HepG2 (cell line): ENCODE data around the gene TMEM253. TPM values are rescaled to one million over a fixed set of nuclear protein-coding genes. Genes with fewer than 3 reads are reported as not detected.

Experiments used
- CBX2 ChIP-seq, 2 experiments: fragments of 200-600 bp in 1 of 2; sonication (generic); formaldehyde crosslinking in 1 of 2; IDR thresholded peaks; 2 replicates each; pipeline versions ENCODE4 v1.7.0 to v1.8.1; 2018 to 2022; ENCODE audit warnings: low read depth in 2 of 2, low read length in 1 of 2, mild to moderate bottlenecking in 1 of 2, missing genetic modification reagents in 1 of 2
- ETV5 ChIP-seq: IDR thresholded peaks from 2 replicates; pipeline ENCODE4 v1.6.1; 2018; ENCODE audit warnings: missing biosample characterization, missing genetic modification reagents, inconsistent platforms, borderline replicate concordance
- GABPB1 ChIP-seq: IDR thresholded peaks from 2 replicates; pipeline ENCODE4 v1.6.1; 2016; ENCODE audit warnings: mild to moderate bottlenecking, missing genetic modification reagents, moderate library complexity, missing compliant biosample characterization
- HDAC2 ChIP-seq: sonication (generic); formaldehyde crosslinking; IDR thresholded peaks from 2 replicates; pipeline ENCODE4 v1.4.0; 2020; ENCODE audit warnings: missing genetic modification reagents
- MIXL1 ChIP-seq: IDR thresholded peaks from 2 replicates; pipeline ENCODE4 v1.6.1; 2016
- NFYC ChIP-seq: IDR thresholded peaks from 2 replicates; pipeline ENCODE4 v1.6.1; 2016; ENCODE audit warnings: missing genetic modification reagents, missing compliant biosample characterization
- NR1H2 ChIP-seq: sonication (generic); formaldehyde crosslinking; IDR thresholded peaks from 2 replicates; pipeline ENCODE4 v1.8.1; 2022; ENCODE audit warnings: low read depth, missing genetic modification reagents, borderline replicate concordance
- ZKSCAN8 ChIP-seq: IDR thresholded peaks from 2 replicates; pipeline ENCODE4 v1.6.1; 2016; ENCODE audit warnings: borderline replicate concordance, missing genetic modification reagents, missing compliant biosample characterization
- ZNF275 ChIP-seq: sonication (generic); formaldehyde crosslinking; IDR thresholded peaks from 2 replicates; pipeline ENCODE4 v1.8.0; 2022; ENCODE audit warnings: missing genetic modification reagents, mild to moderate bottlenecking, inconsistent platforms, borderline replicate concordance
- ZNF83 ChIP-seq: sonication (generic); formaldehyde crosslinking; IDR thresholded peaks from 2 replicates; pipeline ENCODE4 v1.4.0; 2020; ENCODE audit warnings: missing genetic modification reagents, mild to moderate bottlenecking, borderline replicate concordance
- polyA plus RNA-seq, 8 experiments: library from polyadenylated mRNA; depleted of rRNA in 3 of 8; stranded (reverse) in 7 of 8; unstranded in 1 of 8; fragments of >200 nt; fragmentation: Illumina TruSeq in 4 of 8; extraction: Trizol in 4 of 8; gene quantifications; 2 replicates each; pipeline versions ENCODE4 v1.2.1 to v1.2.3, GENCODE V29; 2011 to 2016; ENCODE audit warnings: low read depth in 4 of 8, missing spikeins in 1 of 8, mixed read lengths in 1 of 8; ENCODE audit not compliant: insufficient read depth in 1 of 8
- total RNA-seq, 5 experiments: library from RNA; depleted of rRNA; stranded (reverse); fragments of >200 nt; fragmentation: Illumina TruSeq; extraction: Trizol; gene quantifications; 2 replicates each; pipeline ENCODE4 v1.2.3, GENCODE V29; 2016; ENCODE audit warnings: low read depth in 1 of 5
- TF ChIP-seq, protein P1 (sequence below): sonication (generic); formaldehyde crosslinking; IDR thresholded peaks from 2 replicates; pipeline ENCODE4 v1.4.0; 2020; ENCODE audit warnings: missing genetic modification reagents, mild to moderate bottlenecking, borderline replicate concordance
- TF ChIP-seq, protein P2 (sequence below): sonication (generic); formaldehyde crosslinking; IDR thresholded peaks from 2 replicates; pipeline ENCODE4 v1.4.0; 2020; ENCODE audit warnings: missing genetic modification reagents, borderline replicate concordance
- TF ChIP-seq, protein P3 (sequence below): sonication (generic); formaldehyde crosslinking; IDR thresholded peaks from 2 replicates; pipeline ENCODE4 v1.5.0; 2020; ENCODE audit warnings: mild to moderate bottlenecking, missing genetic modification reagents, borderline replicate concordance
- TF ChIP-seq, protein P4 (sequence below): sonication (generic); formaldehyde crosslinking; IDR thresholded peaks from 2 replicates; pipeline ENCODE4 v1.5.0; 2020; ENCODE audit warnings: mild to moderate bottlenecking, low read depth, missing genetic modification reagents, borderline replicate concordance

TMEM253 gene
- total and polyA plus RNA-seq, 2 of the 13 experiments (the other 11 are each of a cell fraction or from before 2014, with no cell fraction given), result 0.29 to 0.45 TPM

DNA sequence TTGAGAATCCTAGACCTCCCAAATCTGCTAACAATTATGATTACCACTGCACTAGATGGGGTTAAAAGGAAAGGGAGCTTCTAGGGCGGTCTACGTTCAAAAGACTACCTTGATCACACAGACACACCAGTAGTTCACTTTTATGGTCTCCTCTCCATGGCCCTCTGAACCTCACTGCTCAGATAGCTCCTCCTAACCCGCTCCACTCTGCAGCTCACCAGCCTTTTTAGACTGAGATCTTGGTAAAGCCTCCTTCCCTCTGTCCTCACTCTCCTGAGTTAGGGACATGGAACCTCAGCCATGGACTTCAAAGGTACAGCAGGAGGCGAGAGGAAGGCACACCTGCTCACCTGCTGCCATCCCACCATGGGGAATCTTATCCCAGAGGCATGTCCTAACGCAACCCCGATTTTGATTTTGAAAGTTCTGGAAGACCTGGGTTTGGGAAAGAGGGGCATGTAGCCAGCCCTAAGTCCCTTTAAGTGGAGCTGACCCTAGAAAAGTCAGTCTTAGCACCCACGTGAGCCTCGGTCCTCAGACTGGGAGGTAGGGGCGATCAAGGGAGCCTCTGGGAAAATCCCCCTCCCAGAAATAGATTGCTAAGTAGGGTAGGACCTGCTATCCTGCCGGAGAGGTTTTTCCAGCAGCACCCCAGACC, 3.8 kb upstream of the TMEM253 start (continued):
- TF ChIP-seq, protein P1, sequence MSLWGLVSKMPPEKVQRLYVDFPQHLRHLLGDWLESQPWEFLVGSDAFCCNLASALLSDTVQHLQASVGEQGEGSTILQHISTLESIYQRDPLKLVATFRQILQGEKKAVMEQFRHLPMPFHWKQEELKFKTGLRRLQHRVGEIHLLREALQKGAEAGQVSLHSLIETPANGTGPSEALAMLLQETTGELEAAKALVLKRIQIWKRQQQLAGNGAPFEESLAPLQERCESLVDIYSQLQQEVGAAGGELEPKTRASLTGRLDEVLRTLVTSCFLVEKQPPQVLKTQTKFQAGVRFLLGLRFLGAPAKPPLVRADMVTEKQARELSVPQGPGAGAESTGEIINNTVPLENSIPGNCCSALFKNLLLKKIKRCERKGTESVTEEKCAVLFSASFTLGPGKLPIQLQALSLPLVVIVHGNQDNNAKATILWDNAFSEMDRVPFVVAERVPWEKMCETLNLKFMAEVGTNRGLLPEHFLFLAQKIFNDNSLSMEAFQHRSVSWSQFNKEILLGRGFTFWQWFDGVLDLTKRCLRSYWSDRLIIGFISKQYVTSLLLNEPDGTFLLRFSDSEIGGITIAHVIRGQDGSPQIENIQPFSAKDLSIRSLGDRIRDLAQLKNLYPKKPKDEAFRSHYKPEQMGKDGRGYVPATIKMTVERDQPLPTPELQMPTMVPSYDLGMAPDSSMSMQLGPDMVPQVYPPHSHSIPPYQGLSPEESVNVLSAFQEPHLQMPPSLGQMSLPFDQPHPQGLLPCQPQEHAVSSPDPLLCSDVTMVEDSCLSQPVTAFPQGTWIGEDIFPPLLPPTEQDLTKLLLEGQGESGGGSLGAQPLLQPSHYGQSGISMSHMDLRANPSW (CRISPR knock-in tag), result no peak
- no peak for TF ChIP-seq MIXL1 (CRISPR knock-in tag)
- TF ChIP-seq NR1H2 (CRISPR knock-in tag), result no peak
- no peak for TF ChIP-seq CBX2 (IDR thresholded peaks at IDR 0.05; ENCODE audit: low read depth, low read length)
- no peak for TF ChIP-seq CBX2 (CRISPR knock-in tag; IDR thresholded peaks at IDR 0.05; ENCODE audit: low read depth)
- TF ChIP-seq ZNF275 (CRISPR knock-in tag), result no peak
- 0 out of 2 replicates have a peak, but pooled peaks have one; percentile 36 for TF ChIP-seq HDAC2 (CRISPR knock-in tag)
- no peak for TF ChIP-seq ETV5 (CRISPR knock-in tag)
- no peak for TF ChIP-seq NFYC (CRISPR knock-in tag)
- TF ChIP-seq, protein P2, sequence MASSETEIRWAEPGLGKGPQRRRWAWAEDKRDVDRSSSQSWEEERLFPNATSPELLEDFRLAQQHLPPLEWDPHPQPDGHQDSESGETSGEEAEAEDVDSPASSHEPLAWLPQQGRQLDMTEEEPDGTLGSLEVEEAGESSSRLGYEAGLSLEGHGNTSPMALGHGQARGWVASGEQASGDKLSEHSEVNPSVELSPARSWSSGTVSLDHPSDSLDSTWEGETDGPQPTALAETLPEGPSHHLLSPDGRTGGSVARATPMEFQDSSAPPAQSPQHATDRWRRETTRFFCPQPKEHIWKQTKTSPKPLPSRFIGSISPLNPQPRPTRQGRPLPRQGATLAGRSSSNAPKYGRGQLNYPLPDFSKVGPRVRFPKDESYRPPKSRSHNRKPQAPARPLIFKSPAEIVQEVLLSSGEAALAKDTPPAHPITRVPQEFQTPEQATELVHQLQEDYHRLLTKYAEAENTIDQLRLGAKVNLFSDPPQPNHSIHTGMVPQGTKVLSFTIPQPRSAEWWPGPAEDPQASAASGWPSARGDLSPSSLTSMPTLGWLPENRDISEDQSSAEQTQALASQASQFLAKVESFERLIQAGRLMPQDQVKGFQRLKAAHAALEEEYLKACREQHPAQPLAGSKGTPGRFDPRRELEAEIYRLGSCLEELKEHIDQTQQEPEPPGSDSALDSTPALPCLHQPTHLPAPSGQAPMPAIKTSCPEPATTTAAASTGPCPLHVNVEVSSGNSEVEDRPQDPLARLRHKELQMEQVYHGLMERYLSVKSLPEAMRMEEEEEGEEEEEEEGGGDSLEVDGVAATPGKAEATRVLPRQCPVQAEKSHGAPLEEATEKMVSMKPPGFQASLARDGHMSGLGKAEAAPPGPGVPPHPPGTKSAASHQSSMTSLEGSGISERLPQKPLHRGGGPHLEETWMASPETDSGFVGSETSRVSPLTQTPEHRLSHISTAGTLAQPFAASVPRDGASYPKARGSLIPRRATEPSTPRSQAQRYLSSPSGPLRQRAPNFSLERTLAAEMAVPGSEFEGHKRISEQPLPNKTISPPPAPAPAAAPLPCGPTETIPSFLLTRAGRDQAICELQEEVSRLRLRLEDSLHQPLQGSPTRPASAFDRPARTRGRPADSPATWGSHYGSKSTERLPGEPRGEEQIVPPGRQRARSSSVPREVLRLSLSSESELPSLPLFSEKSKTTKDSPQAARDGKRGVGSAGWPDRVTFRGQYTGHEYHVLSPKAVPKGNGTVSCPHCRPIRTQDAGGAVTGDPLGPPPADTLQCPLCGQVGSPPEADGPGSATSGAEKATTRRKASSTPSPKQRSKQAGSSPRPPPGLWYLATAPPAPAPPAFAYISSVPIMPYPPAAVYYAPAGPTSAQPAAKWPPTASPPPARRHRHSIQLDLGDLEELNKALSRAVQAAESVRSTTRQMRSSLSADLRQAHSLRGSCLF, result no peak
- TF ChIP-seq, protein P3, sequence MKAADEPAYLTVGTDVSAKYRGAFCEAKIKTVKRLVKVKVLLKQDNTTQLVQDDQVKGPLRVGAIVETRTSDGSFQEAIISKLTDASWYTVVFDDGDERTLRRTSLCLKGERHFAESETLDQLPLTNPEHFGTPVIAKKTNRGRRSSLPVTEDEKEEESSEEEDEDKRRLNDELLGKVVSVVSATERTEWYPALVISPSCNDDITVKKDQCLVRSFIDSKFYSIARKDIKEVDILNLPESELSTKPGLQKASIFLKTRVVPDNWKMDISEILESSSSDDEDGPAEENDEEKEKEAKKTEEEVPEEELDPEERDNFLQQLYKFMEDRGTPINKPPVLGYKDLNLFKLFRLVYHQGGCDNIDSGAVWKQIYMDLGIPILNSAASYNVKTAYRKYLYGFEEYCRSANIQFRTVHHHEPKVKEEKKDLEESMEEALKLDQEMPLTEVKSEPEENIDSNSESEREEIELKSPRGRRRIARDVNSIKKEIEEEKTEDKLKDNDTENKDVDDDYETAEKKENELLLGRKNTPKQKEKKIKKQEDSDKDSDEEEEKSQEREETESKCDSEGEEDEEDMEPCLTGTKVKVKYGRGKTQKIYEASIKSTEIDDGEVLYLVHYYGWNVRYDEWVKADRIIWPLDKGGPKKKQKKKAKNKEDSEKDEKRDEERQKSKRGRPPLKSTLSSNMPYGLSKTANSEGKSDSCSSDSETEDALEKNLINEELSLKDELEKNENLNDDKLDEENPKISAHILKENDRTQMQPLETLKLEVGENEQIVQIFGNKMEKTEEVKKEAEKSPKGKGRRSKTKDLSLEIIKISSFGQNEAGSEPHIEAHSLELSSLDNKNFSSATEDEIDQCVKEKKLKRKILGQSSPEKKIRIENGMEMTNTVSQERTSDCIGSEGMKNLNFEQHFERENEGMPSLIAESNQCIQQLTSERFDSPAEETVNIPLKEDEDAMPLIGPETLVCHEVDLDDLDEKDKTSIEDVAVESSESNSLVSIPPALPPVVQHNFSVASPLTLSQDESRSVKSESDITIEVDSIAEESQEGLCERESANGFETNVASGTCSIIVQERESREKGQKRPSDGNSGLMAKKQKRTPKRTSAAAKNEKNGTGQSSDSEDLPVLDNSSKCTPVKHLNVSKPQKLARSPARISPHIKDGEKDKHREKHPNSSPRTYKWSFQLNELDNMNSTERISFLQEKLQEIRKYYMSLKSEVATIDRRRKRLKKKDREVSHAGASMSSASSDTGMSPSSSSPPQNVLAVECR (CRISPR knock-in tag), result no peak
- no peak for TF ChIP-seq ZNF83 (CRISPR knock-in tag)
- TF ChIP-seq, protein P4, sequence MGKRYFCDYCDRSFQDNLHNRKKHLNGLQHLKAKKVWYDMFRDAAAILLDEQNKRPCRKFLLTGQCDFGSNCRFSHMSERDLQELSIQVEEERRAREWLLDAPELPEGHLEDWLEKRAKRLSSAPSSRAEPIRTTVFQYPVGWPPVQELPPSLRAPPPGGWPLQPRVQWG (CRISPR knock-in tag), result no peak
- no peak for TF ChIP-seq ZKSCAN8 (CRISPR knock-in tag)
- no peak for TF ChIP-seq GABPB1 (CRISPR knock-in tag)
